Mucosa of gallbladder (tissue), 1 donor: ENCODE measurements around the gene SKA3. TPM values are rescaled to one million over a fixed set of nuclear protein-coding genes. Genes with fewer than 3 reads are reported as not detected.
"Not testable (repeated sequence)": the region's sequence is repeated elsewhere in the genome, so short reads cannot be mapped to it uniquely, and the experiment has no call there.

ENCODE experiments used
- DNase-seq: peaks from one replicate; pipeline ENCODE4 v3.0.0-alpha.2; 2020; ENCODE audit warnings: low spot score
- total RNA-seq: library from RNA; stranded (reverse); gene quantifications from one replicate; pipeline ENCODE4 v1.2.1, GENCODE V29; 2021
- donor health status: DM: no; HTN: no; CAD: no.

Gene SKA3
- total RNA-seq, 1 donor from 2014 or later, result 1.2 TPM

- no peak for DNase-seq
Observed at GRCh38 chr13:21171420-21171819, 4.9 kb downstream of the SKA3 start.

- not testable (repeated sequence) for DNase-seq
Observed at GRCh38 chr13:21165606-21166005, 10.7 kb downstream of the SKA3 start.

GRCh38 chr13:21164631-21165030, 11.7 kb downstream of the SKA3 start:
- DNase-seq, result no peak

- DNase-seq, result no peak
Observed at GRCh38 chr13:21152251-21152899, 24.0 kb downstream of the SKA3 start.

GRCh38 chr13:21150013-21150412, 26.3 kb downstream of the SKA3 start:
- no peak for DNase-seq

GRCh38 chr13:21149568-21149967, 26.8 kb downstream of the SKA3 start:
- DNase-seq, result no peak

GRCh38 chr13:21148557-21149258, 27.6 kb downstream of the SKA3 start:
- no peak for DNase-seq

GRCh38 chr13:21147827-21148226, 28.5 kb downstream of the SKA3 start:
- DNase-seq, result no peak

- no peak for DNase-seq
Observed at GRCh38 chr13:21142766-21143165, 33.6 kb downstream of the SKA3 start.

GRCh38 chr13:21139374-21139773, 37.0 kb downstream of the SKA3 start:
- no peak for DNase-seq

GRCh38 chr13:21138561-21138960, 37.8 kb downstream of the SKA3 start:
- no peak for DNase-seq

- no peak for DNase-seq
Observed at GRCh38 chr13:21137696-21138095, 38.7 kb downstream of the SKA3 start.

GRCh38 chr13:21135833-21136232, 40.5 kb downstream of the SKA3 start:
- DNase-seq, result not testable (repeated sequence)

GRCh38 chr13:21134475-21134874, 41.9 kb downstream of the SKA3 start:
- DNase-seq, result no peak

- DNase-seq, result no peak
Observed at GRCh38 chr13:21133077-21133476, 43.3 kb downstream of the SKA3 start.

- DNase-seq, result no peak
Observed at GRCh38 chr13:21130116-21130515, 46.2 kb downstream of the SKA3 start.

GRCh38 chr13:21124852-21125251, 51.5 kb downstream of the SKA3 start:
- DNase-seq, result no peak

- no peak for DNase-seq
Observed at GRCh38 chr13:21123956-21124355, 52.4 kb downstream of the SKA3 start.

GRCh38 chr13:21121616-21122015, 54.7 kb downstream of the SKA3 start:
- no peak for DNase-seq

- no peak for DNase-seq
Observed at GRCh38 chr13:21120191-21120590, 56.2 kb downstream of the SKA3 start.

- DNase-seq, result no peak
Observed at GRCh38 chr13:21119526-21119925, 56.8 kb downstream of the SKA3 start.

- no peak for DNase-seq
Observed at GRCh38 chr13:21118180-21118579, 58.2 kb downstream of the SKA3 start.

GRCh38 chr13:21117104-21117809, 59.1 kb downstream of the SKA3 start:
- DNase-seq, result no peak
